Transverse colon (tissue), 4 donors: ENCODE measurements around the gene FRMD3. TPM values are rescaled to one million over a fixed set of nuclear protein-coding genes. Genes with fewer than 3 reads are reported as not detected.

Experiments used
- DNase-seq: peaks from one replicate; pipeline ENCODE4 v3.0.0-alpha.2; 2019
- H3K27ac ChIP-seq, 4 donors: fragments of 200-600 bp; sonication (generic); 2 replicates each; pipeline ENCODE4 v1.5.1; 2016 to 2018; ENCODE audit warnings: inconsistent platforms in 4 of 4
- H3K27me3 ChIP-seq: fragments of 200-600 bp; sonication (generic); 2 replicates; pipeline ENCODE4 v1.5.1; 2017; ENCODE audit warnings: inconsistent platforms
- H3K36me3 ChIP-seq, 4 donors: fragments of 200-600 bp; sonication (generic); 2 replicates each; pipeline ENCODE4 v1.5.1; 2017 to 2019; ENCODE audit warnings: inconsistent platforms in 4 of 4
- H3K4me1 ChIP-seq, 4 donors: fragments of 200-600 bp; sonication (generic); 2 replicates each; pipeline ENCODE4 v1.5.1; 2017 to 2020; ENCODE audit warnings: inconsistent platforms in 4 of 4
- H3K4me3 ChIP-seq, 4 donors: fragments of 200-600 bp; sonication (generic); 1 replicate in 1 of 4; 2 replicates in 3 of 4; pipeline versions ENCODE4 v1.5.1 to v1.6.1; 2017 to 2019; ENCODE audit warnings: inconsistent platforms in 4 of 4
- H3K9me3 ChIP-seq, 2 donors: fragments of 200-600 bp; sonication (generic); 2 replicates each; pipeline ENCODE4 v1.5.1; 2017 to 2019; ENCODE audit warnings: inconsistent platforms in 2 of 2
- EP300 ChIP-seq: sonication (generic); formaldehyde crosslinking; IDR thresholded peaks from one replicate; pipeline ENCODE4 v1.6.1; 2017; ENCODE audit warnings: antibody characterized with exemption, low read depth
- POLR2A ChIP-seq: fragments of 450-650 bp; IDR thresholded peaks from one replicate; pipeline ENCODE4 v1.6.1; 2016; ENCODE audit warnings: antibody characterized with exemption, mild to moderate bottlenecking, moderate library complexity
- POLR2AphosphoS5 ChIP-seq, 3 donors: sonication (generic); formaldehyde crosslinking; IDR thresholded peaks; one replicate each; pipeline ENCODE4 v1.6.1; 2016; ENCODE audit warnings: antibody characterized with exemption in 3 of 3
- WGBS, 2 donors: methylation state at CpG; one replicate each; pipeline ENCODE4 v1.1.5; 2018; ENCODE audit warnings: low coverage in 1 of 2; 5-methylcytosine and 5-hydroxymethylcytosine counted together
- in situ Hi-C, 4 donors: fragments of 200-750 bp; cut with MboI; loops; one replicate each; pipeline versions ENCODE4 v1.15.0 to v1.15.1; 2017; ENCODE audit warnings: low sequenced_read_pairs in 3 of 4, low pct_ligation_motif_present in 1 of 4, low pct_unique_long_range_greater_than_20kb in 1 of 4
- intact Hi-C: fragments of 100-400 bp; cut with DNase I; formaldehyde crosslinking; loops from one replicate; pipeline ENCODE4 v1.15.1; 2023; ENCODE audit warnings: low total_unique reads
- total RNA-seq, 4 donors: library from RNA; depleted of rRNA; stranded (reverse); fragments of >200 nt; gene quantifications; one replicate each; pipeline ENCODE4 v1.1.0, GENCODE V29; 2016
- TF ChIP-seq, protein P1 (sequence below), 5 experiments: fragments of 200-600 bp in 3 of 5; fragments of 450-650 bp in 2 of 5; sonication (generic) in 3 of 5; IDR thresholded peaks; 1 replicate in 2 of 5; 2 replicates in 3 of 5; pipeline ENCODE4 v1.5.1; 2016 to 2017; ENCODE audit warnings: antibody characterized with exemption in 5 of 5, inconsistent platforms in 3 of 5, mild to moderate bottlenecking in 2 of 5, moderate library complexity in 1 of 5

The FRMD3 gene
- total RNA-seq, 4 donors from 2014 or later = 5.8 to 37.0 (median 18.1) TPM

DNA sequence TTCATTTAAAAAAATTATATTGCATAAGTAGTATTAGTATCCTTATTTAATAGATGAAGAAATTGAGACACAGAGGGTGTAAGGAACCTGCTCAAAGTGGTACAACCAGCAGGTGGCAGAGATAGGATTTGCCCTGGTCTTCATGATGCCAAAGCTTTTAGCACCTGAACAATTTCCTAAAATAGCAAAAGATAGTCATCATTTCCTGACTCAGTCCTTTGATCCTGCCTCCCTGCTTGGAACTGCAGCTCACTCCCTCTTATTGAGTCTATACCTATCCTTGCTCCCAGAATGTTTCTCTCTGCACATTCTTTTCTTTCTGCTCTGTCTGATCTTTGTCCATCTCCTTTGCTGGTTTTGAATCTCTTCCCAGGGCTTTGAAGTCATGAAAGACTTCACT is 155.8 kb downstream of the FRMD3 start:
- intact Hi-C loops = no loop called here
- H3K36me3 ChIP-seq = no peaks in the 10 kb centered on the region
- no peak overlapping the region for H3K4me3 ChIP-seq
- DNase-seq = no peak
- H3K27ac ChIP-seq = no peak overlapping the region
- in situ Hi-C loops = no loop called here
- no peaks in the 10 kb centered on the region for H3K27me3 ChIP-seq
- TF ChIP-seq POLR2AphosphoS5 (IDR thresholded peaks at IDR 0.05) (no peak), POLR2A (no peak), EP300 (no peak)
- TF ChIP-seq, protein P1, sequence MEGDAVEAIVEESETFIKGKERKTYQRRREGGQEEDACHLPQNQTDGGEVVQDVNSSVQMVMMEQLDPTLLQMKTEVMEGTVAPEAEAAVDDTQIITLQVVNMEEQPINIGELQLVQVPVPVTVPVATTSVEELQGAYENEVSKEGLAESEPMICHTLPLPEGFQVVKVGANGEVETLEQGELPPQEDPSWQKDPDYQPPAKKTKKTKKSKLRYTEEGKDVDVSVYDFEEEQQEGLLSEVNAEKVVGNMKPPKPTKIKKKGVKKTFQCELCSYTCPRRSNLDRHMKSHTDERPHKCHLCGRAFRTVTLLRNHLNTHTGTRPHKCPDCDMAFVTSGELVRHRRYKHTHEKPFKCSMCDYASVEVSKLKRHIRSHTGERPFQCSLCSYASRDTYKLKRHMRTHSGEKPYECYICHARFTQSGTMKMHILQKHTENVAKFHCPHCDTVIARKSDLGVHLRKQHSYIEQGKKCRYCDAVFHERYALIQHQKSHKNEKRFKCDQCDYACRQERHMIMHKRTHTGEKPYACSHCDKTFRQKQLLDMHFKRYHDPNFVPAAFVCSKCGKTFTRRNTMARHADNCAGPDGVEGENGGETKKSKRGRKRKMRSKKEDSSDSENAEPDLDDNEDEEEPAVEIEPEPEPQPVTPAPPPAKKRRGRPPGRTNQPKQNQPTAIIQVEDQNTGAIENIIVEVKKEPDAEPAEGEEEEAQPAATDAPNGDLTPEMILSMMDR (IDR thresholded peaks at IDR 0.05) = no peak
- H3K9me3 ChIP-seq = no peaks in the 10 kb centered on the region
- no peaks in the 10 kb centered on the region for H3K4me1 ChIP-seq

DNA sequence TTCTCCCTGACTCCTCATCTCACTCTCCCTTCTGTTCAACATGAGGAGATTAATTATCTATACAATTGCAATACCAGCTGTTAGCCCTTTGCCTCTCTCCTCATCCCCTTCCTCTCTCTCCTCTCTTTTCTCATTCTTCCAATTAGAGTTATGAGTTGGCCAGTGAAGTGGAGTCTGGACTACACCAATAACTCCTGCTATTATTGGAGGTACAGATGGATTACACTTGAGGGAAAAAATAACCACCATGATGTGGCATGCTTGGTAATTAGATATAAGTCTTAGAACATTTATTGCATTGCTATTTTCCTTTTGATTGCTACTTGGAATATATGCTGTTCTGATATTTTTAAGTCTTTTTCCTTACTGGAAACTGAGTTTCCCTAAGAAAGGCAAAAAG is 159.2 kb downstream of the FRMD3 start:
- Histone ChIP-seq H3K4me3 (no peak overlapping the region), H3K36me3 (no peaks in the 10 kb centered on the region), H3K27ac (no peak overlapping the region), H3K9me3 (no peaks in the 10 kb centered on the region), H3K27me3 (no peaks in the 10 kb centered on the region), H3K4me1 (no peaks in the 10 kb centered on the region)
- TF ChIP-seq EP300 (no peak), POLR2A (no peak), POLR2AphosphoS5 (IDR thresholded peaks at IDR 0.05) (no peak)
- TF ChIP-seq, protein P1 (IDR thresholded peaks at IDR 0.05) = no peak
- intact Hi-C loops (no loop called here), in situ Hi-C loops (no loop called here)
- no peak for DNase-seq

DNA sequence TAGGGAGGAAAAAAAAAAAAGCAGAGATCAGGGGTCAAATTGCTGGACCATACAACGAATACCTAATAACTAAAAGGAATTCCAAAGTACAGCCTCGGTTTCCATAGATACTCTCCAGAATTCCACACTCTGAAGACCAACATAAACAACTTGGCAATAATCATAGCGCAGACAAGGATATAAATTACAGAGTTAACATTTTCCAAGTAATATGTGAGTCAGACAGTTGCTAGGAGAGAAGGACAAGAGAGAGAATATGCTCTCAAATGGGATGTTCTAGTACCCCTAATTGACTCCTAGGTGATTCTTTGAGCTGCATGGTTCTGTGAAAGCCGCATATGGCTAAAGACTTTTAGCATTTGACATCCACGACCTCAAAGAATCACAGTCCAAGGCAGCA is 165.2 kb downstream of the FRMD3 start:
- no peak for DNase-seq
- no peaks in the 10 kb centered on the region for H3K4me1 ChIP-seq
- in situ Hi-C loops = no loop called here
- H3K36me3 ChIP-seq = no peaks in the 10 kb centered on the region
- no peak for TF ChIP-seq EP300
- TF ChIP-seq, protein P1 (IDR thresholded peaks at IDR 0.05) = no peak
- no peaks in the 10 kb centered on the region for H3K27me3 ChIP-seq
- H3K4me3 ChIP-seq = no peak overlapping the region
- intact Hi-C loops = no loop called here
- H3K9me3 ChIP-seq = no peaks in the 10 kb centered on the region
- WGBS, 2 donors = 50 to 69% methylated on average over 3 to 5 of the region's 5 CpGs
- H3K27ac ChIP-seq = no peak overlapping the region

DNA sequence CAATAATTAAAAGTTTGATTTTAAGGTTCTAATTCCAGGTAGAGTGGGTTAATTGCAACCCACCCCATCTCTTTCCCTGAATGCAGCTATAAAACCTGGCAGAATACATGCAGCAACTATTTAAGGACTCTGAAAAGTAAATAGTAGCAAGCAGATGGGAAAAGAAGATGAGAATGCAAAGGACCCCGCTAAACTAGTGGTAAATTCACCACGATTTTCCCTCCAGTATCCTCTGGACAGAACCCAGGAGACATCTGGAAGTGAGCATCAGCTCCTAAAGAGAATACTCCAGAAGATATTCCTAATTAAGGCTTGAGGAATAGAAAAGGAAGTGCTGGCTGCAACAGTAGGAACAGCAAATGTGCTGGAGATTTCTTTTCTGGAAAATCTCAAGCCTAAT is 170.9 kb downstream of the FRMD3 start:
- Histone ChIP-seq H3K27me3 (no peaks in the 10 kb centered on the region), H3K9me3 (no peaks in the 10 kb centered on the region), H3K4me3 (no peak overlapping the region), H3K36me3 (no peaks in the 10 kb centered on the region), H3K27ac (no peak overlapping the region), H3K4me1 (no peaks in the 10 kb centered on the region)
- TF ChIP-seq POLR2A = no peak
- TF ChIP-seq, protein P1 (IDR thresholded peaks at IDR 0.05) = no peak
- WGBS, 2 donors = 34 to 40% methylated on average over 2 of the region's 2 CpGs
- intact Hi-C loops = no loop called here
- DNase-seq = no peak
- in situ Hi-C loops = no loop called here
